Hepatocyte (in vitro differentiated cells): Measurements from ENCODE around the gene DDTL.

Experiments
- EZH2 ChIP-seq: fragments of 200-600 bp; sonication (generic); IDR thresholded peaks from 2 replicates; pipeline ENCODE4 v1.6.1; 2016; ENCODE audit warnings: antibody characterized with exemption, mild to moderate bottlenecking, borderline replicate concordance
- TF ChIP-seq, protein P1 (sequence below): fragments of 200-600 bp; sonication (generic); IDR thresholded peaks from 2 replicates; pipeline ENCODE4 v1.5.1; 2016; ENCODE audit warnings: antibody characterized with exemption, mild to moderate bottlenecking; ENCODE audit not compliant: poor library complexity

DNA sequence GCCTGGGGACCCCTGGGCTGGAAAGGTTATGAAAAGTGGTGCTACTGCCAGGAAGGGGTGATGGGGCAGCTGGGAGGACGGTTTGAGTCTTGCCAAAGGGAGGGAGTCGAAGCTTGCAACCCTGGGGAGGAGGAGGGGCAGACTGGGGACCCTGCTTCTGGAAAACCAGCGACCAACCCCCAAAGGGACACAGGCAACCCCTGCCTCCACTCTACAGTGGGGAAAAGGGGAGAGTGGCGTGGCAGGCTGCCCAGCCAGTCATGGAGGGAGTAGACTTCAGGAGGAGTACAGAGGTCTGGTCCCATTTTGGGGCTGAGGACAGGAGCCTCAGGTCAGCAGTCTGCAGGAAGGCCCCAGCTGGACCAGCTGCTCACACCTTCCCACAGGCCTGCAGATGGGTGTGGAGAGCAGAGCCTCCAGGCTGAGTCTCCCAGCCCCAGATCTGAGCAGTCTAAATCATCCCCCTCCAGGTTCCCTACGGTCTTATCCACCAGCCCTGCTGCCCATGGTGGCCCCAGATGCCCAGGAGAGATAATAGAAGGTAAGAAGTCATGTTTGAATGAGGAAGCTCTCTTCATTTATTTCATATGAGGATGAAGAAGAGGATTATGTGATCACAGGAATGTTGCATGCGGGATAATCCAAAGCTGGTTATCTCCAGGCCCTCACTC, 4.3 kb downstream of the DDTL start:
- TF ChIP-seq, protein P1, sequence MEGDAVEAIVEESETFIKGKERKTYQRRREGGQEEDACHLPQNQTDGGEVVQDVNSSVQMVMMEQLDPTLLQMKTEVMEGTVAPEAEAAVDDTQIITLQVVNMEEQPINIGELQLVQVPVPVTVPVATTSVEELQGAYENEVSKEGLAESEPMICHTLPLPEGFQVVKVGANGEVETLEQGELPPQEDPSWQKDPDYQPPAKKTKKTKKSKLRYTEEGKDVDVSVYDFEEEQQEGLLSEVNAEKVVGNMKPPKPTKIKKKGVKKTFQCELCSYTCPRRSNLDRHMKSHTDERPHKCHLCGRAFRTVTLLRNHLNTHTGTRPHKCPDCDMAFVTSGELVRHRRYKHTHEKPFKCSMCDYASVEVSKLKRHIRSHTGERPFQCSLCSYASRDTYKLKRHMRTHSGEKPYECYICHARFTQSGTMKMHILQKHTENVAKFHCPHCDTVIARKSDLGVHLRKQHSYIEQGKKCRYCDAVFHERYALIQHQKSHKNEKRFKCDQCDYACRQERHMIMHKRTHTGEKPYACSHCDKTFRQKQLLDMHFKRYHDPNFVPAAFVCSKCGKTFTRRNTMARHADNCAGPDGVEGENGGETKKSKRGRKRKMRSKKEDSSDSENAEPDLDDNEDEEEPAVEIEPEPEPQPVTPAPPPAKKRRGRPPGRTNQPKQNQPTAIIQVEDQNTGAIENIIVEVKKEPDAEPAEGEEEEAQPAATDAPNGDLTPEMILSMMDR = no peak
- no peak for TF ChIP-seq EZH2
